H9 (cell line): ENCODE data around the gene B4GALNT2. TPM values are rescaled to one million over a fixed set of nuclear protein-coding genes. Genes with fewer than 3 reads are reported as not detected.
"Not testable (repeated sequence)": the region's sequence is repeated elsewhere in the genome, so short reads cannot be mapped to it uniquely, and the experiment has no call there.

Experiments used
- DNase-seq: peaks from one replicate; pipeline ENCODE4 v3.0.0-alpha.2; 2017
- H2AFZ ChIP-seq: one replicate; pipeline ENCODE4 v1.6.1; 2013; ENCODE audit warnings: mild to moderate bottlenecking, low read length, control low read depth, moderate library complexity
- H2AK5ac ChIP-seq: 2 replicates; pipeline ENCODE4 v1.6.1; 2013; ENCODE audit warnings: low read length, control low read depth, mixed read lengths; ENCODE audit not compliant: insufficient read length
- H2BK120ac ChIP-seq: one replicate; pipeline ENCODE4 v1.6.1; 2013; ENCODE audit warnings: low read depth, mild to moderate bottlenecking, low read length, control low read depth, inconsistent platforms; ENCODE audit not compliant: poor library complexity, severe bottlenecking
- H2BK12ac ChIP-seq: 2 replicates; pipeline ENCODE4 v1.6.1; 2013; ENCODE audit warnings: low read length, control low read depth, mixed read lengths, low read depth; ENCODE audit not compliant: insufficient read length
- H2BK15ac ChIP-seq: 2 replicates; pipeline ENCODE4 v1.6.1; 2013; ENCODE audit warnings: low read depth, low read length, control low read depth
- H2BK20ac ChIP-seq: one replicate; pipeline ENCODE4 v1.6.1; 2013; ENCODE audit warnings: low read depth, mild to moderate bottlenecking, low read length, control low read depth, inconsistent platforms; ENCODE audit not compliant: poor library complexity, severe bottlenecking
- H2BK5ac ChIP-seq: 2 replicates; pipeline ENCODE4 v1.6.1; 2013; ENCODE audit warnings: low read length, control low read depth, mixed read lengths; ENCODE audit not compliant: insufficient read length
- H3K14ac ChIP-seq: 2 replicates; pipeline ENCODE4 v1.6.1; 2013; ENCODE audit warnings: low read length, control low read depth; ENCODE audit not compliant: insufficient read depth
- H3K18ac ChIP-seq: 2 replicates; pipeline ENCODE4 v1.6.1; 2013; ENCODE audit warnings: low read depth, mild to moderate bottlenecking, mixed read lengths, low read length, control low read depth; ENCODE audit not compliant: insufficient read length
- H3K23ac ChIP-seq: 2 replicates; pipeline ENCODE4 v1.6.1; 2013; ENCODE audit warnings: low read length, control low read depth, mixed read lengths, low read depth; ENCODE audit not compliant: insufficient read length
- H3K23me2 ChIP-seq: 2 replicates; pipeline ENCODE4 v1.6.1; 2013; ENCODE audit warnings: low read depth, mild to moderate bottlenecking, mixed read lengths, low read length, control low read depth; ENCODE audit not compliant: insufficient read length, poor library complexity, severe bottlenecking
- H3K27ac ChIP-seq: 2 replicates; pipeline ENCODE4 v1.5.1; 2013; ENCODE audit warnings: low read length, control low read depth, mixed read lengths, low read depth; ENCODE audit not compliant: insufficient read length
- H3K27me3 ChIP-seq: 2 replicates; pipeline ENCODE4 v1.6.1; 2013; ENCODE audit warnings: low read length, control low read depth, inconsistent platforms; ENCODE audit not compliant: insufficient read depth
- H3K4ac ChIP-seq: 2 replicates; pipeline ENCODE4 v1.6.1; 2013; ENCODE audit warnings: low read depth, mild to moderate bottlenecking, control low read depth, inconsistent platforms, low read length, moderate library complexity
- H3K4me1 ChIP-seq: 2 replicates; pipeline ENCODE4 v1.6.1; 2013; ENCODE audit warnings: low read length, control low read depth, inconsistent platforms; ENCODE audit not compliant: insufficient read depth
- H3K4me2 ChIP-seq: 2 replicates; pipeline ENCODE4 v1.6.1; 2013; ENCODE audit warnings: low read length, control low read depth, mixed read lengths; ENCODE audit not compliant: insufficient read length, insufficient read depth
- H3K56ac ChIP-seq: 2 replicates; pipeline ENCODE4 v1.6.1; 2013; ENCODE audit warnings: low read depth, mild to moderate bottlenecking, mixed read lengths, low read length, control low read depth; ENCODE audit not compliant: insufficient read length
- H3K79me1 ChIP-seq: 2 replicates; pipeline ENCODE4 v1.6.1; 2013; ENCODE audit warnings: low read depth, mild to moderate bottlenecking, moderate library complexity, low read length, control low read depth, inconsistent platforms; ENCODE audit not compliant: insufficient read depth, poor library complexity, severe bottlenecking
- H3K79me2 ChIP-seq: 2 replicates; pipeline ENCODE4 v1.6.1; 2013; ENCODE audit warnings: low read length, control low read depth, inconsistent platforms; ENCODE audit not compliant: insufficient read depth
- H3K9ac ChIP-seq: 2 replicates; pipeline ENCODE4 v1.6.1; 2013; ENCODE audit warnings: low read length, control low read depth, mixed read lengths; ENCODE audit not compliant: insufficient read length; ENCODE audit errors: extremely low read depth
- H3K9me3 ChIP-seq: one replicate; pipeline ENCODE4 v1.6.1; 2013; ENCODE audit warnings: low read depth, low read length, inconsistent platforms; ENCODE audit not compliant: control insufficient read depth
- H3T11ph ChIP-seq: one replicate; pipeline ENCODE4 v1.6.1; 2013; ENCODE audit warnings: mild to moderate bottlenecking, low read length, control low read depth, inconsistent platforms
- H4K20me1 ChIP-seq: one replicate; pipeline ENCODE4 v1.6.1; 2013; ENCODE audit not compliant: control insufficient read depth, insufficient read length, insufficient read depth
- H4K5ac ChIP-seq: 2 replicates; pipeline ENCODE4 v1.6.1; 2013; ENCODE audit warnings: low read depth, mild to moderate bottlenecking, mixed read lengths, low read length, control low read depth; ENCODE audit not compliant: insufficient read length
- H4K8ac ChIP-seq: replicated peaks from 2 replicates; pipeline ENCODE4 v1.6.1; 2013; ENCODE audit warnings: low read length, control low read depth, mixed read lengths, low read depth; ENCODE audit not compliant: insufficient read length
- H4K91ac ChIP-seq: 2 replicates; pipeline ENCODE4 v1.6.1; 2013; ENCODE audit warnings: low read depth, mild to moderate bottlenecking, moderate library complexity, mixed read lengths, low read length, control low read depth; ENCODE audit not compliant: insufficient read length
- H3K27ac Mint-ChIP-seq, 3 experiments: 2 replicates in 2 of 3; 3 replicates in 1 of 3; pipeline ENCODE4 v1.8.0; 2020 to 2021; ENCODE audit warnings: mixed read lengths in 3 of 3, mild to moderate bottlenecking in 1 of 3, moderate library complexity in 1 of 3
- H3K27me3 Mint-ChIP-seq: 2 replicates; pipeline ENCODE4 v1.8.0; 2021; ENCODE audit warnings: low read depth, mild to moderate bottlenecking, moderate library complexity, mixed read lengths
- H3K36me3 Mint-ChIP-seq, 3 experiments: 2 replicates in 2 of 3; 3 replicates in 1 of 3; pipeline ENCODE4 v1.8.0; 2020 to 2021; ENCODE audit warnings: low read depth in 3 of 3, mixed read lengths in 3 of 3; ENCODE audit not compliant: insufficient read depth in 1 of 3
- H3K4me1 Mint-ChIP-seq, 2 experiments: 2 replicates each; pipeline ENCODE4 v1.8.0; 2020; ENCODE audit warnings: mixed read lengths in 2 of 2
- H3K4me3 Mint-ChIP-seq, 2 experiments: 2 replicates in 1 of 2; 3 replicates in 1 of 2; pipeline ENCODE4 v1.8.0; 2020 to 2021; ENCODE audit warnings: mild to moderate bottlenecking in 2 of 2, mixed read lengths in 2 of 2, moderate library complexity in 1 of 2
- H3K9me3 Mint-ChIP-seq, 2 experiments: 2 replicates in 1 of 2; 3 replicates in 1 of 2; pipeline ENCODE4 v1.8.0; 2020; ENCODE audit warnings: mild to moderate bottlenecking in 2 of 2, mixed read lengths in 2 of 2, moderate library complexity in 1 of 2
- WGBS: extraction: QIAGEN DNeasy Blood & Tissue Kit; methylation state at CpG from one replicate; pipeline ENCODE4 v1.1.7; 2013; ENCODE audit warnings: missing lambda C conversion rate, low lambda C conversion rate, mixed read lengths; ENCODE audit not compliant: insufficient read length; ENCODE audit errors: extremely low coverage; 5-methylcytosine and 5-hydroxymethylcytosine counted together
- total RNA-seq: library from RNA; stranded (reverse); gene quantifications from 2 replicates; pipeline ENCODE4 v1.2.1, GENCODE V29; 2021

The B4GALNT2 gene
- total RNA-seq, 1 experiment from 2014 or later, result not detected

- not testable (repeated sequence) for H4K8ac ChIP-seq, H2BK20ac ChIP-seq, H3K18ac ChIP-seq, H3K79me2 ChIP-seq, H3K4me3 Mint-ChIP-seq, H3K23ac ChIP-seq, H3K9me3 ChIP-seq, H2AFZ ChIP-seq, H4K5ac ChIP-seq, H3K4me1 ChIP-seq, DNase-seq, H3K27ac ChIP-seq, H3K4me2 ChIP-seq, H2BK15ac ChIP-seq, H2AK5ac ChIP-seq, H3K4ac ChIP-seq, H3K4me1 Mint-ChIP-seq, H3T11ph ChIP-seq, H3K27me3 ChIP-seq, H4K20me1 ChIP-seq, H2BK120ac ChIP-seq, H3K9ac ChIP-seq, H2BK12ac ChIP-seq, H3K56ac ChIP-seq, H4K91ac ChIP-seq, H3K79me1 ChIP-seq, H3K27ac Mint-ChIP-seq, H3K23me2 ChIP-seq, H3K14ac ChIP-seq, H2BK5ac ChIP-seq
- Mint-ChIP-seq H3K9me3 (peaks cover 25 to 28% of the 10 kb centered on the region in 2 experiments), H3K27me3 (peaks cover 12% of the 10 kb centered on the region), H3K36me3 (peaks cover 10 to 23% (median 13%) of the 10 kb centered on the region in 3 experiments)
- no CpG with 5 or more reads among the region's 1 CpG for WGBS
These were observed 52.8 kb downstream of the B4GALNT2 start for GRCh38 chr17:49185381-49185780.
